GM18505 (cell line): ENCODE results near the gene ETF1.
A peak's percentile ranks its signal among the peaks of the same experiment; 100 is the strongest.
"Not testable (repeated sequence)": the region's sequence is repeated elsewhere in the genome, so short reads cannot be mapped to it uniquely, and the experiment has no call there.

Source experiments
- ATAC-seq: cut with Tn5 transposase; IDR thresholded peaks from one replicate; pipeline ENCODE4 v1.9.1; 2021; ENCODE audit not compliant: unreplicated experiment
- POLR2A ChIP-seq: IDR thresholded peaks from 4 replicates; pipeline ENCODE4 v1.6.1; 2011; ENCODE audit warnings: borderline replicate concordance; ENCODE audit not compliant: insufficient read depth, insufficient read length; ENCODE audit errors: extremely low read depth

The ETF1 gene

DNA sequence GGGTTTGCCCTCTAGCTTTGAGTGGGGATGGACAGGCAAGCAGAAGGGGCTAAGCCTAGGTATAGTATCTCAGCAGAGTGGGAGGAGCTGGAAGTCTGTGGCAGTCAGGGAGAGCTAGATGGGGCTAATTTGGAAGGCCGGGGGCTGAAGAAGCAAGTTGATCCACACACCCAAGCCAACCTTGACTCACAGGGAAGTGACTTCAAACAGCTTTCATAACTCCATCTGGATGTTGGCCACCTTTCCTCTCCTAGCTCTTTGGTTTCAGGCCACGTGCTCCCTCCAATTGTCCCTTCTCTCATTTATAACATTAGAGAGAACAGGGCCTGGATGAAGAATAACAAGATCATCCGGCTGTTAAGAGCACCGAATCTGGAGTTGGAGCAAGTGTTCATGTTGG is 40.9 kb downstream of the ETF1 start:
- no peak for ATAC-seq
- TF ChIP-seq POLR2A, result no peak

DNA sequence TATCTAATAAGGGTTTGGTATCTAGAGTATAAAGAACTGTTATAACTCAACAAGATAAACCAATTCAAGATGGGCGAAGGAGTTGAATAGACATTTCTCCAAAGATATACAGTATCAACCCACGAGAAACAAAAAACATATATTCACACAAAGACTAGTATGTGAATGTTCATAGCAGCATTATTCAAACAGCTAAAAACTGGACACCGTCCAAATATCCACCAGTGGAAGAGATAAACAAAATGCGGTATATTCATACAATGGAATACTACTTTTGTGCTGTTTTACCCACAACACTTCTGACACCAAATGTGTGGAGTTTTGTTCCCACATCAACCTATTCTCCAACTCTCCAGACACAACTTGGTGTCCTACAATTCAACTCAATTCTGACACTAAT is 44.7 kb downstream of the ETF1 start:
- no peak for TF ChIP-seq POLR2A
- no peak for ATAC-seq

DNA sequence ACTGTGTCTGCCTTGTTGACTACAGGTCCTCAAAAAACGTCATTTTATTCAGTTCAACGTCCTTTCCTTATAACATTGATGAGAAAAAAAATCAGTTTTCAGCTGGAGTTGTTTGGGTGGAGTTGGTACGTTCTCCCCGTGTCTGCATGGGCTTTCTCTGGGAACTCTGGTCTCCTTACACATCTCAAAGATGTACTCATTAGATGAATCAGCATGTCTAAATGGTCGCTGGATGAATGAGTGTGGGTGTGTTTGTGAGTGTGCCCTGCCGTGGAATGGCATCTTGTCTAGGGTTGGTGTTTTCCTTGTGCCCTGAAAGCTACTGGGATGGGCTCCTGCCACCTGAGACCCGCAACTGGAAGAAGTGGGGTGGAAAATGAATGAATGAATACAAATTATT is 47.7 kb downstream of the ETF1 start:
- TF ChIP-seq POLR2A, result no peak
- ATAC-seq, result no peak

DNA sequence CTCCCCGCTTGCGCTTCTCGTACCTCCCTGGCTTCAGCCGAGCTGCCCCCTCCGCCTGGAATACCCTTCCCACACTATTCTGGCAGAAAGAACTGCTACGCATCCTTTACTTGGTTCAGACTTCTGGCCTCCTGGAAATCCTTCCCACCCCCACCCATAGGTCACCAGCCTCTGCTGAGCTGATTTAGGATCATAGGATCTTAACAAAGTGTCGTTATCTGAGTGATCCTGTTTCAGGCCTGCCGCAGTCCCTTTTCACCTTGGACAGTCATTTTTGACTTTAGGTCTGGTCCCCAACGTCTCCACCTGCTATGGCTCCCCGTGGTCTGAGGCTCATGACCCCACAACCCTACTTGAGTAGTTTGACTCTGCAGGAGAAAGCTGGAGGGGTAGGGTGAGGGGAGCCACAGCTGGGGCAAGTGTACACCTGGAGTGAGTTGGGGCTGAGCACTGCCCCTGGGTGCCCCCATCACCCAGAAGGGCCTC is 50.4 kb downstream of the ETF1 start:
- ATAC-seq, result no peak
- TF ChIP-seq POLR2A, result no peak

DNA sequence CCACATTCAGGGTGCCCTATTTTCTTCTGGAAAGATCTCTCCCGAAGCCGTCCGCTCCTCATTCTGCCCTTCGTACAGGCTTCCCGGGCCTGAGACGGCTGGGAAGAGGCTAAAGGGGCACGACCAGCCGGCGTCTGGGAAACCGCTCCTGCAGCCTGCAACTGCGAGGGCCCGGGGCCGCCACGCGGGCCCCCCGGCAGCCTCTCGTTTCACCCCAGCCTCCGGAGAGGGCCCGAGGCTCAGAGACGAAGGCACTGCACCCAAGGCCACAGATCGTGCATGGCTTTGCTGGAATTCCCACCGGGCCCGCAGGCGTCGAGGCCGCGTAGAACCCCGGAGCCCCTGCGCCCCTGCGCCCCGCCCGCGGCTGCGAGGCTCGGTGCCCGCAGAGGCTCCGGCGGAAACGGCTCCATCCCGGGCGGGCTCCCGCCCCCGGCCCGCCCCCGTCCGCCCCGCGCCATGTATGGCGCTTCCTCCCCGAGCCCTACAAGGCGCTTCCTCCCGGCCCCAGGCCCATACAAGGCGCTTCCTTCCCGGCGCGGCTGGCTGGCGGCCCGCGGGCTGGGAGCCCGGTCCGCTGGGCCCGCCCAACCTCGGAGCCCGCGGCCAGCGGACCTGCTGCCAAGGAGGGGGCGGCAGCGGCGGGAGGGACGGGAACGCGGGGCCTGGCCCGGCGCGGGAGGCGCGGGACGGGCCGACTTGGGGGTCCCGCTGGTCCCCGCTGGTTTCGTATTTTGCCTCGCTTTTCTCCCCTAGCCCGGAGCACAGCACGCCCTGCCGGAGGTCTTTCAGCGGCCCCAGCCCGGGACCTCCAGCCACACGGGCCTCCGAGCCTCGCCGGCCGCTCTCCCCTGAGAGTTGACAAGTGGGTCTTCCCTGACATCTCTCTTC is 51.1 kb downstream of the ETF1 start:
- peak; percentile 99 for ATAC-seq
- TF ChIP-seq POLR2A, result peak; percentile 35

DNA sequence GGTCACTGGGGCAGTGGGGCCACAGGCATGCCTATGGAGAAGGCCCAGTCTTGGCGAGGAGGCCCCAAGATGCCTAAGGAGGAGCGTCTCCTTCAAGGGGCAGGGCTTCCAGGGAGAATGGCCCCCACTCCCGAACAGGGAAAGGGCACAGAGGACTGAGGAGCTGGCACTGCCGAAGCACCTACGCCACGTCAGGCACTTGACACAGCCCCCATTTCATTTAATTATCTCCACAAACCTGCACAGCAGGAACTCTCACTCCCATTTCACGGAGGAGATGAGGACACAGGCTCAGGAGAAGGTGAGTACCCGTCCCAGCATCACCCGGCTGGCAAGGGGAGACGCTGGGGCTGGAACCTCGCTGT is 51.8 kb downstream of the ETF1 start:
- no peak for TF ChIP-seq POLR2A
- no peak for ATAC-seq

DNA sequence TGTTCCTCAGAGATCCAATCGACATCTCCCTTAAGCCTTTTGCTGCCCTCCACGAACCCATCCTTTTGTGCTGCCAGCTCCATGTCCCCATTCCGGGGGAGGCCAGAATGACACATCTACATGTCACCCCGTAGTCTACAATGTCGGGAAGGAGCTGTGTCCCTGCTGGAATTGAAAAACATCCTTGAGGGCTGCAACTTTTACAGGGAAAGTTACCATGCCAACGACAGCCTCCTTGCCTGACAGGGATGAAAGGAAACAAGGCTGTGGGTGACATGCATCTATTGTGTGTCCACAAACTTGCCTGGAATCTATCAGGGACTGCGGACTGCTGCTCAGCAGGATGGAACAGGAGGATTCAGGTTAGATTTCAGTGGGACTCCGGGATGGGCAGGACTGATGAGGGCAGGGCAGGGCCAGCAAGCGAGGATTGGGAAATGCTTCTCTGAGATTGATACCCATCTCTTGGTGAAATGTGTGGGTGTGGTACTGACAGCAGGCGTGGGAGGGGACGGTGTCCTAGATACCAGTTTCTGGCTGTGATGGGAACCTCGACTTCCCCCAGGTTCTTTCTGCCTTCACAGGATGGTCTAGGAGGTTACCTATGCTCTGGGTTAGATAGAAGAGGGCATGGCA is 52.3 kb downstream of the ETF1 start:
- TF ChIP-seq POLR2A, result no peak
- ATAC-seq, result no peak

DNA sequence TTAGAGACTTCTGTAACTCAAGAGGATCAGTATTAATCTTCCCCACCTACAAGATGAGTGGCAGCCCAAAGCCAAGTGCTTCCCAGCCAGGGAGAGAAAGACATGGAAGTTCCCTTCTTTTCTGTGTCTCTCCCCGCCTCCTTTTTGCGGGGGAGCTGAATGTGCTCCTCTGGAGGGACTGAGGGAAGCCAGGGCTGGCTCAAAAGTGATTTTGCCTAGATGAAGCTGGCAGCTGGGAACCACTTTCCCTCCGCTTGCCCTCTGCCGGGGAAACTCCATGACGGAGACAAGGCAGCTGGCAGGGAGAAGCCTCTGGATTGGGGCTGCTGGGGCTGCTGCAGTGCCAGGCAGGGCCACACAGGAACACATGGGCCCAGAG is 53.4 kb downstream of the ETF1 start:
- TF ChIP-seq POLR2A, result no peak

DNA sequence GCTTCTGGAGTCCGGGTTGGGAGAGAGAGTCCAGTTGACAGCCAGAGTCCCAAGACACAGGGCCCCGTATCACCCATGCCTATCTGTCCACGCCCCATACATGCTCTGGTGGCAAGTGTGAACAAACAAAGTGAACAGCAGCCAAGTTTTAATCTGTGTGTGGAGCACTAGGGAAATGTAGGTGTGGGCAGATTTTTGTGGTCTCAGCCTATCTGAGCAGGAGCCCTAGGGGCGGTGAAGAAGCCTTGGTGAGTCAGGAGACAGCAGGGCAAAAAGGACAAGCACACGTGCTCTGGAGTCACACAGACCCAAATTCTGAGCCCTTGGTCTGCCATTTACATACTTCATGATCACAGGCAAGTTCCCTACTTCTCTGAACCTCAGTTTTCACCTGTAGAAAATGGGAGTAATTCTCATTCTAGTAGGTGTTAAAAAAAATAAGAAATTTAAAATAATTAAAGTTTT is 54.5 kb downstream of the ETF1 start:
- ATAC-seq, result no peak
- TF ChIP-seq POLR2A, result no peak

More for the DNA sequence above, 53.4 kb downstream of the ETF1 start:
- ATAC-seq, result no peak

DNA sequence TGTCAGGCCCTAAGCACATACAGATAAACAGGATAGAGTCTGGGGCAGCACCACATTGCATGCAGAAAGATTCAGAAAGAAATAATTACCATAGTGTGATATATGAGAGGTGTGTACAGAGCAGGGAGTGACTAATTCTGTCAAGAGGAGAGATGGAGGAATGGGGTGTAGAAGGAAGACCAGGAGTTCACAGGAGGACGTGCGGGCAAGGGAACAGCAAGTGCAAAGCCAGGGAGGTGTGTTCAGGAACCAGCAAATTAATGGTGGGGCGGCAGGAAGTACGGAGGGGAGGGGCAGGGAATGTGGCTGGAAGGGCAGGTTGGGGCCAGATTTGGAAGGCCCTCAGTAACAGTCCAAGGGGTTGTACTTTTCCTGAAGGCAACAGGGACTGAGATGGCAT is 60.4 kb downstream of the ETF1 start:
- no peak for TF ChIP-seq POLR2A
- no peak for ATAC-seq

DNA sequence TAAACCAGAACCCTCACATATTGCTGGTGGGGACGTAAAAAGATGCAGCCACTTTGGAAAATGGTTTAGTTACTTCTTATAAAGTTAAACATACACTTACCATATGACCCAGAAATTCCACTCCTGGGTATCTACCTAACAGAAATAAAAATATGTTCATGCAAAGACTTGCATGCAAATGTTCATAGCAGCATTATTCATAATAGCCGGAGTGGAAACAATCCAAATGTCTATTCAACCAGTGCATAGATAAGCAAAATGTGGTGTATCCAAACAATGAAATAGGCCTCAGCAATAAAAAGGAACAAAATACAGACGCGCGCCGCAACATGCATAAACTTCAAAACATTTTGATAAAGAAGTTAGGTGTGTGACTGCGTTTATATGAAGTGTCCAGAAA is 66.1 kb downstream of the ETF1 start:
- TF ChIP-seq POLR2A, result no peak
- ATAC-seq, result no peak

DNA sequence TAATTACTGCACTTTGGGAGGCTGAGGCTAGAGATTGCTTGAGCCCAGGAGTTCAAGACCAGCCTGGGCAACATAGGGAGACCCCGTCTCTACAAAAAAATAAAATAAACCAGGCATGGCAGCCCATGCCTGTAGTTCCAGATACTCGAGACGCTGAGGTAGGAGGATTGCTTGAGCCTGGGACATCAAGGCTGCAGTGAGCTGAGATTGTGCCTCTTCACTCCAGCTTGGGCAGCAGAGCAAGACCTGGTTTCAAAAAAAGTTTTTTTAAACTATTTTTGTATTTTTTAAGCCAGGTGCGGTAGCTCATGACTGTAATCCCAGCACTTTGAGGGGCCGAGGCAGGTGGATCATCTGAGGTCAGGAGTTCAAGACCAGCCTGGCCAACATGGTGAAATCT is 69.9 kb downstream of the ETF1 start:
- not testable (repeated sequence) for ATAC-seq

DNA sequence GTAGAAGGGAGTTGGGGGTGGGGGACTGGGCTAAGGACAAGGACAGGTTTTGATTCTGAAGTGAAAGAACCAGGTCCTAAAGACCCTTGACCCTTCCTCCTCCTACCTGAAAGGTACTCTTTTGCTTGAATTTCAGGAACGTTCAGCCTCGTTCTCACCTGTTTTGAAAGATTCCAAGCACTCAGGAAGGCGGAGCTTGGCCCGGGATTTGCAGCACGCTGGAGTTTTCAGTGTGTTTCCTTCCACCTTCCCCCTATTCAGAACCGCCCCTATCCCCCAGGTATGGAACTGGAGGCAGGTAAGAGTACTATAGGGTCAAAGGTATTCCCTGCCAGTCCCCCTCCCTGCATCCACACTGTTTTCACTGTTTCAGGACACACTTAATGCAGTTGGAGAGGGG is 70.7 kb downstream of the ETF1 start:
- no peak for ATAC-seq

DNA sequence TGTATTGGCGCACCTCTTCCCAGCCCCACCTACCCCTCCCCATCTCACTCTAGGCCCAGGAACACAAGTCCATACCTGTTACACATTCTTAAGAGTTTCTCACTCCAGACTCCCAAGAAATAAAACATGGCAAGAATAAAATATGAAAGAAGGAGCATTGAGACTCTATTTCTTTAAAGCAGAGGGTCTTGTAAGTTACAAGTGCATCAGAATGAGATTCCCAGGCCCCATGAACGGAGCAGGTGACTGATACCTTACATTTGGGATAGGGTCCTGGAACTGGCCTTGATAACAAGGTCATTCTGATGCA is 72.0 kb downstream of the ETF1 start:
- TF ChIP-seq POLR2A, result no peak
- no peak for ATAC-seq

More for the DNA sequence above, 70.7 kb downstream of the ETF1 start:
- TF ChIP-seq POLR2A, result no peak

DNA sequence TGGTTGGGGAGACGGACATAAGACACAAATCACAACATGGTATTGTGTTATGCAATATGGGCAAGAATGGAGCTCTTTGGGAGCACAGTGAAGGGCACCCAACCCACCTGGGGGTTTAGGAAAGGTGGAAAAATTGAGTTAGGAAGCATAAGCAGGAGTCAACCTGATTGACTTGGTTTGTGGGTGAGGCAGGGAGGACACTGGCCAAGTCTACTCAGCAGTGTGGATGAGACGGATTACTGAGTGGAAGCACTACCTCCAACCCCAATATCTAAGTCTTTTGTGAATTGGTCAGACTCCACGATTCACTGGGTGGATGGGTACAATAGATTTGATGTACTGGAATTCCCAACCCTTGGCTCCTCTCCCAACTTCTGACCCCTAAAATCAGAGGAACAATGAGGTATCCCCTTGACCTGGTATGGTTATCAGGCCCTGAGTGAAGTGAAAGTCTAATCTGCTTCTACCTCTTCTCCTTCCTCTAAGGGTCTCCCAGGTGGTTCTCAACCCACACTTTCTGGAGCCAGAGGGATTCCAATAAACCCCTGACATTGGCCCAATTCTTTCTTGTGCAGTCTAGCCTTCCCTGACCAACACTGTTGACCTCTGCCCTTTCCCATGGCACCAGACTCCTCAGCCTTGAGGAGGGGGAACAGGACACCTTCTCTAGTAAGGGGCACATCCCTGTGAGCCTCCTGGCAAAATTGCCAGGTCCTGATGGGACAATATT is 72.5 kb downstream of the ETF1 start:
- no peak for ATAC-seq
- no peak for TF ChIP-seq POLR2A
